Upper lobe of right lung (tissue), 1 donor: ENCODE measurements around the gene FRMD6. TPM values are rescaled to one million over a fixed set of nuclear protein-coding genes. Genes with fewer than 3 reads are reported as not detected.

Experiments used
- ATAC-seq: fragments of 200-7000 bp; cut with Tn5 transposase; one replicate; pipeline ENCODE4 v1.9.1; 2020; ENCODE audit warnings: mild to moderate bottlenecking, moderate library complexity
- DNase-seq: peaks from one replicate; pipeline ENCODE4 v3.0.0-alpha.2; 2020
- H3K27ac ChIP-seq: fragments of 200-600 bp; one replicate; pipeline ENCODE4 v1.8.0; 2022
- H3K27me3 ChIP-seq: fragments of 200-600 bp; one replicate; pipeline ENCODE4 v1.8.0; 2022; ENCODE audit warnings: mild to moderate bottlenecking
- H3K36me3 ChIP-seq: fragments of 200-600 bp; one replicate; pipeline ENCODE4 v1.8.0; 2022
- H3K4me1 ChIP-seq: fragments of 200-600 bp; one replicate; pipeline ENCODE4 v1.8.0; 2022
- H3K4me3 ChIP-seq: fragments of 200-600 bp; one replicate; pipeline ENCODE4 v1.8.0; 2022; ENCODE audit warnings: mild to moderate bottlenecking
- H3K9me3 ChIP-seq: fragments of 200-600 bp; one replicate; pipeline ENCODE4 v1.8.0; 2022
- intact Hi-C: fragments of 100-400 bp; cut with DNase I; formaldehyde crosslinking; loops from one replicate; pipeline ENCODE4 v1.11.0; 2022
- total RNA-seq: library from RNA; stranded (reverse); fragmentation: NEBNext Ultra II Directional; extraction: Animal tissue kit (Norgen Biotek cat#: 25700); gene quantifications from one replicate; pipeline ENCODE4 v1.2.1, GENCODE V29; 2021
- TF ChIP-seq, protein P1 (sequence below): fragments of 200-600 bp; IDR thresholded peaks from one replicate; pipeline ENCODE4 v1.8.0; 2022; ENCODE audit warnings: antibody characterized with exemption
- donor health status: DM: no; HTN: yes; CAD: no; lungs with severe emphysema.

FRMD6 gene
- total RNA-seq, 1 donor from 2014 or later = 13.2 TPM

- Histone ChIP-seq H3K27me3 (no peaks in the 10 kb centered on the region), H3K9me3 (no peaks in the 10 kb centered on the region), H3K27ac (no peak overlapping the region), H3K4me3 (no peak overlapping the region), H3K4me1 (no peaks in the 10 kb centered on the region), H3K36me3 (no peaks in the 10 kb centered on the region)
- ATAC-seq (no peak), DNase-seq (no peak)
- intact Hi-C loops = no loop called here
- TF ChIP-seq, protein P1, sequence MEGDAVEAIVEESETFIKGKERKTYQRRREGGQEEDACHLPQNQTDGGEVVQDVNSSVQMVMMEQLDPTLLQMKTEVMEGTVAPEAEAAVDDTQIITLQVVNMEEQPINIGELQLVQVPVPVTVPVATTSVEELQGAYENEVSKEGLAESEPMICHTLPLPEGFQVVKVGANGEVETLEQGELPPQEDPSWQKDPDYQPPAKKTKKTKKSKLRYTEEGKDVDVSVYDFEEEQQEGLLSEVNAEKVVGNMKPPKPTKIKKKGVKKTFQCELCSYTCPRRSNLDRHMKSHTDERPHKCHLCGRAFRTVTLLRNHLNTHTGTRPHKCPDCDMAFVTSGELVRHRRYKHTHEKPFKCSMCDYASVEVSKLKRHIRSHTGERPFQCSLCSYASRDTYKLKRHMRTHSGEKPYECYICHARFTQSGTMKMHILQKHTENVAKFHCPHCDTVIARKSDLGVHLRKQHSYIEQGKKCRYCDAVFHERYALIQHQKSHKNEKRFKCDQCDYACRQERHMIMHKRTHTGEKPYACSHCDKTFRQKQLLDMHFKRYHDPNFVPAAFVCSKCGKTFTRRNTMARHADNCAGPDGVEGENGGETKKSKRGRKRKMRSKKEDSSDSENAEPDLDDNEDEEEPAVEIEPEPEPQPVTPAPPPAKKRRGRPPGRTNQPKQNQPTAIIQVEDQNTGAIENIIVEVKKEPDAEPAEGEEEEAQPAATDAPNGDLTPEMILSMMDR = no peak
Observed at GRCh38 chr14:51614707-51615106, 37.0 kb upstream of the FRMD6 start.

- Histone ChIP-seq H3K4me1 (no peaks in the 10 kb centered on the region), H3K4me3 (no peak overlapping the region), H3K27me3 (no peaks in the 10 kb centered on the region), H3K36me3 (no peaks in the 10 kb centered on the region), H3K27ac (no peak overlapping the region), H3K9me3 (no peaks in the 10 kb centered on the region)
- DNase-seq (no peak), ATAC-seq (no peak)
- TF ChIP-seq, protein P1 = no peak
- intact Hi-C loops = no loop called here
Observed at GRCh38 chr14:51616256-51616655, 35.5 kb upstream of the FRMD6 start.

DNA sequence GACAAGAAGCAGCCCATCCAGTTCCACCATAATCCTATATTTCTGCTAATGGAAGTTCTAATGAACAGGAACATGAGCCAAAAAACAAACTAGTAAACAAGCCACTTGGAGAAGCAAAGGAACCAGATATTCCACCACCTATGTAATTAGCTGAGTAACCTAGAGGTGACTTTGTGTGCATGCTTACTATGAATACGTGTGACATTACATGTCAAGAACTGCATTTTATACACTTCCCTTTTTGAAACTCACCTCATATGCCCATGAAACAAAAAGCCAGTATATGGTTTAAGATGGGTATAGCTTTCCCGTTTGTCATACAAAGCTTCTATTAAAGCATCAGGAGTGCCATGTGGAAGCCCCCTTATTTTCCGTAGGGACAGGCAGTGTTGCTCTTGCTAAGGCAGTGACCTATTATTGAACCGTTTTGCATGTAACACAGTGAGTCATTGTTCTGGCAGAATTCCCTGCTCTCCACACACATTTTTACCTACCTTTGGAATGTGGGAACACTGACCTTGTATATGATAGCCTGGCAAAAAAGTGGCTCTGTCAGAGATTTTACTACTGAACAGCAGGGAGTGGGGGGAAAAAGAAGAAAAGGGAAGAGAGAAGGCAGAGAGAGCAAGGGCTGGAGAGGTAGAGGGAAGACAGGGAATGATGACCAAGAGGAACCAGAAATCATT is 34.8 kb upstream of the FRMD6 start:
- H3K9me3 ChIP-seq = no peaks in the 10 kb centered on the region
- intact Hi-C loops = no loop called here
- ATAC-seq (peak; percentile 59), DNase-seq (no peak)
- TF ChIP-seq, protein P1 = no peak
- no peaks in the 10 kb centered on the region for H3K4me1 ChIP-seq
- H3K36me3 ChIP-seq = no peaks in the 10 kb centered on the region
- H3K27ac ChIP-seq = no peak overlapping the region
- H3K27me3 ChIP-seq = no peaks in the 10 kb centered on the region
- H3K4me3 ChIP-seq = no peak overlapping the region

GRCh38 chr14:51619561-51619960 is 32.1 kb upstream of the FRMD6 start:
- Histone ChIP-seq H3K4me3 (no peak overlapping the region), H3K4me1 (no peaks in the 10 kb centered on the region), H3K27ac (no peak overlapping the region), H3K9me3 (no peaks in the 10 kb centered on the region), H3K27me3 (no peaks in the 10 kb centered on the region), H3K36me3 (no peaks in the 10 kb centered on the region)
- TF ChIP-seq, protein P1 = no peak
- ATAC-seq = no peak
- intact Hi-C loops = no loop called here
- DNase-seq = no peak

DNA sequence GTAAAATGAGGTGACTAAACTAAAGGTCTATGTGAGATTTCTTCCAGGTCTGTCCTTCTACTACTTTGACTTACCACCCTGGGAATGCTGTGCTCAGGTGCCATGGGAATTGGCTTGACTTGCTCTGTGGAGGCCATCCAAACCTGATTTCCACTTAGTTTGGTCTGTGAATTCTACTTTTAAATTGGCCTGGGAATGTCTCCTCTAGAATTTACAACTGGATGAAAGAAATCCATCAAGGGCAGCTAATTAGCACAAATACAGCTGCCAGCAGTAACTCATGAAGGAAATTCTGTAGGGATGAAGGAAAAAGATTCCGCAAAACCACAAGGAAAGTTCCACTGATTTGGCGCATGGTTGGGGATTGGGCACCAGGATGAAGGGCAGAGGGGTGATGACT is 31.7 kb upstream of the FRMD6 start:
- DNase-seq (no peak), ATAC-seq (no peak)
- intact Hi-C loops = no loop called here
- Histone ChIP-seq H3K36me3 (no peaks in the 10 kb centered on the region), H3K4me3 (no peak overlapping the region), H3K27ac (no peak overlapping the region), H3K4me1 (no peaks in the 10 kb centered on the region), H3K9me3 (no peaks in the 10 kb centered on the region), H3K27me3 (no peaks in the 10 kb centered on the region)
- TF ChIP-seq, protein P1 = no peak

GRCh38 chr14:51621654-51622053 is 30.1 kb upstream of the FRMD6 start:
- intact Hi-C loops = no loop called here
- TF ChIP-seq, protein P1 = no peak
- no peak overlapping the region for H3K4me3 ChIP-seq
- no peak for DNase-seq
- H3K36me3 ChIP-seq = no peaks in the 10 kb centered on the region
- H3K27ac ChIP-seq = no peak overlapping the region
- H3K27me3 ChIP-seq = no peaks in the 10 kb centered on the region
- H3K9me3 ChIP-seq = no peaks in the 10 kb centered on the region
- ATAC-seq = no peak
- no peaks in the 10 kb centered on the region for H3K4me1 ChIP-seq
